K562 treated with DMSO at 1 percent for 4 hours (cell line): ENCODE data around the gene TMEM126B. TPM values are rescaled to one million over a fixed set of nuclear protein-coding genes. Genes with fewer than 3 reads are reported as not detected.

Experiments used
- total RNA-seq: library from RNA; unstranded; fragments of 300-600 nt; gene quantifications from 2 replicates; pipeline ENCODE4 v1.2.3, GENCODE V29; 2022; ENCODE audit not compliant: insufficient read depth

The TMEM126B gene
- 67.0 and 80.0 TPM in 2 replicates for total RNA-seq

DNA sequence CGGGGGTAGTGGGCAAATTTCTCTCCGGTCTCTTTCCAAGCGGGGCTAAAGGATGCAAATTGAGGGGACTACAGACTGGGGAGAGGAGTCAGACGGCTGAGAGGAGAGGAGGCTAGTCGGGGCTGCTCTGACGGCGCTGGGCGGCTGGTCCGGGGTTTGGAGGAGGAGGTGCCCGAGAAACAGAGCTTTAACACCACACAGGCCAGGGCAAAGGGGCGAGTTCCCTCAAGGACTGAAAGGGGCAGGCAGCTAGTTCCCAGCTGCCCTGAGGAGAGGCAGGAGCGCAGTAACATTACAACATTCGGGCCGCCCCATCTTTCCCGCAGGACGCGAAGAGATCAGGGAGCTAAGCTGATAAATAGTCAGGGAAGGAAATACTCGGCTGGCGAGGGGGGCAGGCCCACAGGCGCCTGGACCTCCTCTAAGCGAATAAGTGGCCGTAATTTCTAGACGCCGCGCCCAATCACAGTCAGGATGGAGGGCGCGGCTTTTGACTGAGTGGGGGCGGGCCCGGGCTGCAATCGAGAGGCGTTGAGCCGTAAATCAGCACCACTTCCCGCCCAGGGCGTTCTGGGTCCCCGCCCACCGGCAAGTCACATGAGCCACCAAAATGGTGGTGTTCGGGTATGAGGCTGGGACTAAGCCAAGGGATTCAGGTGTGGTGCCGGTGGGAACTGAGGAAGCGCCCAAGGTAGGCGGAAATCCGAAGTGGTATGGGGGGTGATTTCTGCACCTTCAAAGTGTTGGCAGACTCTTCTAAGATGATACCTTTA is at the start of gene TMEM126B:
Gene TMEM126B, plus strand, starts transcription at position 596 of the 773 bp plus-strand sequence. Its CDS starts 15 bp downstream, at position 611.

DNA sequence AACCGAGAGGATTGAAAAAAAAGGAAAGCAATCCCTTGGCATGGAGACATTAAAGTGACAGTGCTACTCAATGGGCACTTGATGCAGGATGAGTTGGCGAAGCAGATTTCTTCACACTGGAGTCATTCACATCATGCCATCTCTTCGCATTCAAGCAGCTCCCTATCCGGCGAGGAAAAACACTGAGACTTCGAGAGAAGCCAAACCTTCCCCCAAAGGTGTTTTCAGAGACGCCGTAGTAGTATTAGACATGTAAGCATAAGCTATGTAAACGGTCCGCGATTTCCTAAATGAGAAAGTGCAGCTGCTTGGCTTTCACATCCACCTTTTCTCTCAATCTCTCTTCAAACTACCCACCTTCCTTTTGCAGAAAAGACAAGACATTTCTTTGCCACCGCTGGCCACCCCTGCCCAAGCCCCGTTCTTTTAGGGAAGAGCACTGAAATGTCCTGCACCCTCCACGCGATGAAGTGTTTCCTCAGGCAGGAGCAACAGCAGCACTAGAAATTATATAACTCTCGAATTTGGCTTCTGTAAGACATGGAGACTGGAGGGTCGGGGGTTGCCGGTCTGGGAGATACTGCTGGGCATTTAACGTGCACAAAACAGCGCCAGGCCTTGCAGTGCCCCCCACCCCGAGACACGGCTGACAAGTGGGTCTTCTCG is 928 bp upstream of the TMEM126B start, which contains the start of gene DLG2:
Gene DLG2, minus strand, starts transcription at position 13 of the 666 bp plus-strand sequence.

DNA sequence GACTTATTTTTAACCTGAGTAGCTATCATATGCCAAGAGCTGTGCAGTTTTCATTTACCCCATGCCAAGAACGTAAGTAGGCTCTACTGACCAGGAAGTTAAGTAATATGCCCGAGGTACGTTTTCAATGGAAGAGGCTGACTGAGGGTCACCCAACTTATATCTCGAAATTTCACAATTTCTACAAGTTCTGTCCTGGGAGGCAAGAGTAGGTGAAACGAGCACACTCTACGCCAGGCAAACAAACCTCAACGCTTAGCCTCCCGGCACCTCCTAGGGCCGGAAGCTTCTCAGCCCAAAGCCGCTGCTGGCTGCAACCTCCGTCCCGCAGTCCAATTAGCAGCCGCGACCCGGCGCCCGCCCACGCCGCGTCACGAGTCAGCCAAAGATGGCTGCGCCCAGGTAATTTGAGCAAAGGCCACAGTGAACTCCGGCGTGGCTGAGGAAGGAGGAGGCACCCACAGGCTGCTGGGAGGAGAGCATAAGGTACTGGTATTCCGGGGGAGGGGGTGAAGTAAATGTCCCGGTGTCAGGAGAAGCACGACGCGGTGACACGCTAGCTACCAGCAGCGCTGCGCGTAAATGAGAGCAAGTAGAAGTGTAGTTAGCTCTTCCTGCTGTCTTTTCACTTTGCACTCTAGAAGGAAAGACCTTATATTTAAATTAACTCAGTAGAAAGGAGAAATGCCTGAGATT is 19.4 kb downstream of the TMEM126B start, which contains the start of gene TMEM126A:
Gene TMEM126A, plus strand, starts transcription at position 364 of the 696 bp plus-strand sequence. CDS start 2,289 bp downstream, outside the sequence.

DNA sequence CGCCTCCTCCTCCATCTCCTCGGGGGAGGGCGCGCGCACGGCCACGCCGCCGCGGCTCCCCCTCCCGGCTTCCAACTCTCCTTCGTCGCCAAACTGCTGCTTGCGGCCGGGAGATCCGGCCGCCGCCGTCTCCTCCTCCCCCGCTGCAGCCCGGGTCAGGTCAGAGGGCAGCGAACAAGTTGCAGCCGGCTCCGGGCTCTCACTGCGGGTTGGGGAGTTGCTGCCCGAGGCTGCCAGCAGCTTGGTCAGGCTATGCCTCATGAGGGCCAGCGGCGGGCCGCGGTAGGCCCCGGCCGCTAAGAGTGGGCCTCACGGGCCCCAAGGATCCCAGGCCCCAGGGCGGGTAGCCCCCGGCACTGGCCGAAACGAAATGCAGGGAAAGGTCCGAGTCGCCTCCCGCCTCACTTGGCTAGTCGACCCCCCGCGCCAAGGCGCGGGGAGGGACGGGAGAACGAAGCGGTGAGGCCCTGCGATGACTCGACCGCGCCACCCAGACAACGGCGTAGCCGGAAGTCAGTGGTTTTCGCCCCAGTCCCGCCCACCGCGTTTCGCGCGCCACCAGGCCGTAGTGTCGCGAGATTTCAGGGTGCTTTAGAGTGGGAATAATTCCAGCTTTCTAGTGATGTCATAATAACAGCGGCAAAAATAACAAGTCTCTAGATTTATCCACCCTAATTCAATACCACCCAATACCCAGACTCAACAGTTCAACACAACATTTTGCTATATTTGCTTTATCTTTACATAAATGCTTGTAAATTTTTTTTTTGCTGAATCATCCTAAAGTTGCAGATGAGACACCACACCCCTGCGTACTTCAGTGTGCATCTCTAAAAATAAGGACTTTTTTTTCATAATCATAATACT is 36.5 kb downstream of the TMEM126B start, which contains the start of gene CREBZF:
Gene CREBZF, minus strand, starts transcription at position 515 of the 867 bp plus-strand sequence. Its CDS starts 254 bp downstream, at position 261.

DNA sequence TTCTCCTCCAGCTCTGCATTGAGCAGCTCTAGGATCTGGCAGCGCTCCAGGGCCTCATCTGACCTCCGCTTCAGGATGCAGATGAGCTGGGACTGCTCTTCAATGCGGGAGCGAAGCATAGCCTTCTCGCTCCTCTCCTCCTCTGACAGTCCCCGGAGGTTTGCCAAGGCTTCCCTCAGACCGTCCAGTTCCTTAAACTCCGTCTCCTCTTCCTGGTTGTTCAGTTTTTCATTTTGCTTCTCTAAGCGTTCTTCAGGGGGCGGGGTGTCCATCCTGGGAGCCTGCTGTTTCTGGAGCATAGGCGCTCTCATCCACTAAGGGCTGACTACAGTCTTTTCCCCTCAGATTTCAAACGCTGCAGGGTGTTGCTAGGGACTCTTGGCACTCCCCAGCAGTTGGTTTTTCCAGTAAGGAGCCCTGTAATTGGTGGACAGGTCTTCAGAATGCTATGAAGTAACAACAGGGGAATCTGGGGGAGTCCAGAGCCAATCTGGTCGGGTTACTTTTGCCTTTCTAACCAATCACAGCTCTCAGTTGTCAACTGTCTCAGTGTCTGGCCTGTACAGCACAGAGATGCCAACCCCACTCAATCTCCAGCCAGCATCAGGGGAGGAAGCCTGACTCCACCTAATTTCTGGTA is 57.5 kb downstream of the TMEM126B start, which contains the start of gene CCDC89:
Gene CCDC89, minus strand, starts transcription at position 376 of the 640 bp plus-strand sequence. Its CDS starts 65 bp downstream, at position 311.

Other genes with a start within 250 kb of the TMEM126B start
- not detected in 2 replicates for gene DLG2, start 1.2 kb upstream of the TMEM126B start, total RNA-seq
- 32.5 and 36.7 TPM in 2 replicates for gene TMEM126A, start 19.4 kb downstream of the TMEM126B start, total RNA-seq
- gene CREBZF, start 36.5 kb downstream of the TMEM126B start, total RNA-seq = 24.4 and 38.4 TPM in 2 replicates
- not detected in 2 replicates for gene CCDC89, start 57.6 kb downstream of the TMEM126B start, total RNA-seq
- not detected in 2 replicates for gene SYTL2, start 182.5 kb downstream of the TMEM126B start, total RNA-seq
- not detected in 2 replicates for gene CCDC83, start 226.8 kb downstream of the TMEM126B start, total RNA-seq